ENCODE results near the gene SOX6.

DNA sequence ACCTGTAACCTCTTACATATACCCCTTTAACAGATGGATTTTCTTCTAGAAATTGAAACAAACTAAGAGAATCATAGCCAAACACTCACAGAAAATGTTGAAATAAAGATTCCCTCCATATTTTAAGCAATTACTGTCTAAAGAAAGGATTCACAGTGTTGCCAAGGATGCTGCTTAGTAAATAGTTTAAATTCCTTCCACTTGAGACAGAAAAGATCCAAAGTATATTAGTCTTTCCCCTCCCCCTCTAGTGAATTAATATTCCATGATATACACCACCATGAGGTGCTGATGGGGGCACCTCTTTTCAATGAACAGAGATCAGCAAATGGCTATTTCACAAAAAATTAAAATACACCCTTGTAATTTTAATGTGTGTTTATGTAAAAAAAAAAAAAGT is 186.8 kb downstream of the SOX6 start:
- TF ChIP-seq, protein P1, sequence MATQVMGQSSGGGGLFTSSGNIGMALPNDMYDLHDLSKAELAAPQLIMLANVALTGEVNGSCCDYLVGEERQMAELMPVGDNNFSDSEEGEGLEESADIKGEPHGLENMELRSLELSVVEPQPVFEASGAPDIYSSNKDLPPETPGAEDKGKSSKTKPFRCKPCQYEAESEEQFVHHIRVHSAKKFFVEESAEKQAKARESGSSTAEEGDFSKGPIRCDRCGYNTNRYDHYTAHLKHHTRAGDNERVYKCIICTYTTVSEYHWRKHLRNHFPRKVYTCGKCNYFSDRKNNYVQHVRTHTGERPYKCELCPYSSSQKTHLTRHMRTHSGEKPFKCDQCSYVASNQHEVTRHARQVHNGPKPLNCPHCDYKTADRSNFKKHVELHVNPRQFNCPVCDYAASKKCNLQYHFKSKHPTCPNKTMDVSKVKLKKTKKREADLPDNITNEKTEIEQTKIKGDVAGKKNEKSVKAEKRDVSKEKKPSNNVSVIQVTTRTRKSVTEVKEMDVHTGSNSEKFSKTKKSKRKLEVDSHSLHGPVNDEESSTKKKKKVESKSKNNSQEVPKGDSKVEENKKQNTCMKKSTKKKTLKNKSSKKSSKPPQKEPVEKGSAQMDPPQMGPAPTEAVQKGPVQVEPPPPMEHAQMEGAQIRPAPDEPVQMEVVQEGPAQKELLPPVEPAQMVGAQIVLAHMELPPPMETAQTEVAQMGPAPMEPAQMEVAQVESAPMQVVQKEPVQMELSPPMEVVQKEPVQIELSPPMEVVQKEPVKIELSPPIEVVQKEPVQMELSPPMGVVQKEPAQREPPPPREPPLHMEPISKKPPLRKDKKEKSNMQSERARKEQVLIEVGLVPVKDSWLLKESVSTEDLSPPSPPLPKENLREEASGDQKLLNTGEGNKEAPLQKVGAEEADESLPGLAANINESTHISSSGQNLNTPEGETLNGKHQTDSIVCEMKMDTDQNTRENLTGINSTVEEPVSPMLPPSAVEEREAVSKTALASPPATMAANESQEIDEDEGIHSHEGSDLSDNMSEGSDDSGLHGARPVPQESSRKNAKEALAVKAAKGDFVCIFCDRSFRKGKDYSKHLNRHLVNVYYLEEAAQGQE (IDR thresholded peaks at IDR 0.05; ENCODE audit: insufficient read depth in 1 of 2, low read depth in 2 of 2, low read length in 2 of 2) = no peak
- TF ChIP-seq TAF1 (IDR thresholded peaks at IDR 0.05; ENCODE audit: borderline replicate concordance, insufficient read depth, low read length) (no peak), POLR2AphosphoS5 (IDR thresholded peaks at IDR 0.05; ENCODE audit: low read depth, low read length) (no peak), FOXP2 (optimal IDR thresholded peaks at IDR 0.05; ENCODE audit: borderline replicate concordance, extremely low read depth, extremely low read length, insufficient read depth) (no peak), SIN3A (IDR thresholded peaks at IDR 0.05; ENCODE audit: borderline replicate concordance, insufficient read depth, low read length) (no peak)
